Panc1 (cell line): ENCODE results near the gene TMEM81. TPM values are rescaled to one million over a fixed set of nuclear protein-coding genes. Genes with fewer than 3 reads are reported as not detected.

ENCODE experiments used
- ATAC-seq: fragments of 200-7000 bp; cut with Tn5 transposase; 2 replicates; pipeline ENCODE4 v1.9.1; 2020; ENCODE audit warnings: mild to moderate bottlenecking, moderate library complexity
- BruUV-seq: library from RNA; stranded (reverse); fragments of 400-500 nt; replicated peaks from 2 replicates; lab custom pipeline; 2021; lab: Mats Ljungman, UMichigan
- CTCF ChIA-PET: fragments of 300-600 bp; sonication (Branson Sonifier 250); formaldehyde crosslinking; loops from one replicate; lab custom pipeline; 2022; ENCODE audit warnings: antibody characterized with exemption; lab: Charles Lee
- POLR2A ChIA-PET: fragments of 300-600 bp; sonication (Branson Sonifier 250); formaldehyde crosslinking; loops from one replicate; lab custom pipeline; 2022; ENCODE audit warnings: antibody characterized with exemption; lab: Charles Lee
- DNase-seq: peaks from one replicate; pipeline ENCODE4 v3.0.0-alpha.2; 2010; ENCODE audit warnings: low read depth, low spot score
- H3K27ac ChIP-seq: 2 replicates; pipeline ENCODE4 v1.5.1; 2011; ENCODE audit warnings: mild to moderate bottlenecking, low read length, inconsistent platforms
- H3K27me3 ChIP-seq: fragments of 200-500 bp; sonication (Bioruptor generic); 2 replicates; pipeline ENCODE4 v1.6.0; 2014; ENCODE audit warnings: low read length, inconsistent platforms; ENCODE audit not compliant: control insufficient read depth, insufficient read depth
- H3K36me3 ChIP-seq: fragments of 200-500 bp; sonication (Bioruptor generic); 2 replicates; pipeline ENCODE4 v1.5.1; 2014; ENCODE audit warnings: inconsistent platforms, mild to moderate bottlenecking, low read length, moderate library complexity; ENCODE audit not compliant: control insufficient read depth, insufficient read depth
- H3K4me1 ChIP-seq: 2 replicates; pipeline ENCODE4 v1.5.1; 2011; ENCODE audit warnings: inconsistent platforms, mild to moderate bottlenecking, low read length, moderate library complexity; ENCODE audit not compliant: control insufficient read depth, insufficient read depth
- H3K4me3 ChIP-seq, 2 experiments: 2 replicates each; pipeline ENCODE4 v1.5.1; 2011 to 2012; ENCODE audit warnings: low read depth in 2 of 2, low read length in 2 of 2, mild to moderate bottlenecking in 2 of 2, inconsistent platforms in 1 of 2, moderate library complexity in 1 of 2
- H3K9me3 ChIP-seq: fragments of 200-500 bp; sonication (Bioruptor generic); 2 replicates; pipeline ENCODE4 v1.5.1; 2014; ENCODE audit warnings: low read depth, mild to moderate bottlenecking, inconsistent platforms, low read length, moderate library complexity; ENCODE audit not compliant: control insufficient read depth, insufficient read depth
- POLR2AphosphoS5 ChIP-seq: IDR thresholded peaks from 2 replicates; pipeline ENCODE4 v1.6.1; 2012; ENCODE audit warnings: mild to moderate bottlenecking, low read depth, low read length, moderate library complexity
- SIN3A ChIP-seq: IDR thresholded peaks from 2 replicates; pipeline ENCODE4 v1.6.1; 2012; ENCODE audit warnings: low read depth, mild to moderate bottlenecking, low read length, moderate library complexity, borderline replicate concordance; ENCODE audit not compliant: insufficient read depth
- TCF7L2 ChIP-seq: IDR thresholded peaks from 2 replicates; pipeline ENCODE4 v1.6.1; 2011; ENCODE audit warnings: mild to moderate bottlenecking, low read depth, low read length, inconsistent platforms
- in situ Hi-C: cut with HindIII; loops from 2 replicates; pipeline ENCODE4 v1.10.0; 2016; ENCODE audit warnings: low sequenced_read_pairs, low pct_unique_long_range_greater_than_20kb
- intact Hi-C: fragments of 100-400 bp; cut with micrococcal nuclease; formaldehyde crosslinking; loops from one replicate; pipeline ENCODE4 v1.10.0; 2022; ENCODE audit not compliant: unreplicated experiment
- total RNA-seq: library from RNA; stranded (reverse); gene quantifications from one replicate; pipeline ENCODE4 v1.2.1, GENCODE V29; 2021; ENCODE audit not compliant: unreplicated experiment
- TF ChIP-seq, protein P1 (sequence below), 2 experiments: IDR thresholded peaks; 2 replicates each; pipeline ENCODE4 v1.6.1; 2011 to 2012; ENCODE audit warnings: low read depth in 2 of 2, control low read depth in 1 of 2, low read length in 1 of 2, mild to moderate bottlenecking in 1 of 2, moderate library complexity in 1 of 2; ENCODE audit not compliant: insufficient read depth in 1 of 2
- TF ChIP-seq, protein P2 (sequence below): fragments of 450-650 bp; IDR thresholded peaks from 2 replicates; pipeline ENCODE4 v1.5.1; 2017; ENCODE audit warnings: mild to moderate bottlenecking

Gene TMEM81
- total RNA-seq, 1 experiment from 2014 or later: 4.0 TPM

DNA sequence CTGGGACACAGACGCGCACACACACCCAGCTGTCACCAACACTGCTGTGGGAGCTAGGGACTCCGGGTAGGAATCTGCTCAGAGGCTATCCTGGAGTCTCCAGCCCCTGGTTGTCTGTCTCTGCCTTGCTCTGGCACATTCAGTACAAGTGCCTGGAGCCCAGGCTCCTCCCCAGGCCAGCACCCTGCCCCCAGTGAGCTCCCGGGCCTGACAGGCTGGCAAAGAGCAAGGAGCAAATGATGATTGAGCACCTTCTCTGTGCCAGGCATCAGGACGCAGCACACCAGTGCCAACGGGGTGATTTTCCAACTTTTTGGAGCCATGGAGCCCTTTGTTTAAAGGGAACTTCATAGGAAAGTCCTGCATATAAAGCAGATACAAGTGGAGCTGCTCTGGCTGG lies 34.8 kb downstream of the TMEM81 start:
- no peak overlapping the region for H3K4me3 ChIP-seq
- H3K27me3 ChIP-seq: peaks cover 11% of the 10 kb centered on the region; the same call in 1 of the 2 replicates
- intact Hi-C loops (no loop called here), in situ Hi-C loops (no loop called here)
- BruUV-seq: no TSS peak
- H3K4me1 ChIP-seq: no peaks in the 10 kb centered on the region
- ChIA-PET CTCF (interaction anchor here (0.6 to 1.1 kb wide), 2 partner anchors 12 to 107 kb away, joined by 3 read pairs; no protein-coding TSS in a partner anchor), POLR2A (no interaction called here)
- H3K36me3 ChIP-seq: no peaks in the 10 kb centered on the region
- TF ChIP-seq, protein P1, sequence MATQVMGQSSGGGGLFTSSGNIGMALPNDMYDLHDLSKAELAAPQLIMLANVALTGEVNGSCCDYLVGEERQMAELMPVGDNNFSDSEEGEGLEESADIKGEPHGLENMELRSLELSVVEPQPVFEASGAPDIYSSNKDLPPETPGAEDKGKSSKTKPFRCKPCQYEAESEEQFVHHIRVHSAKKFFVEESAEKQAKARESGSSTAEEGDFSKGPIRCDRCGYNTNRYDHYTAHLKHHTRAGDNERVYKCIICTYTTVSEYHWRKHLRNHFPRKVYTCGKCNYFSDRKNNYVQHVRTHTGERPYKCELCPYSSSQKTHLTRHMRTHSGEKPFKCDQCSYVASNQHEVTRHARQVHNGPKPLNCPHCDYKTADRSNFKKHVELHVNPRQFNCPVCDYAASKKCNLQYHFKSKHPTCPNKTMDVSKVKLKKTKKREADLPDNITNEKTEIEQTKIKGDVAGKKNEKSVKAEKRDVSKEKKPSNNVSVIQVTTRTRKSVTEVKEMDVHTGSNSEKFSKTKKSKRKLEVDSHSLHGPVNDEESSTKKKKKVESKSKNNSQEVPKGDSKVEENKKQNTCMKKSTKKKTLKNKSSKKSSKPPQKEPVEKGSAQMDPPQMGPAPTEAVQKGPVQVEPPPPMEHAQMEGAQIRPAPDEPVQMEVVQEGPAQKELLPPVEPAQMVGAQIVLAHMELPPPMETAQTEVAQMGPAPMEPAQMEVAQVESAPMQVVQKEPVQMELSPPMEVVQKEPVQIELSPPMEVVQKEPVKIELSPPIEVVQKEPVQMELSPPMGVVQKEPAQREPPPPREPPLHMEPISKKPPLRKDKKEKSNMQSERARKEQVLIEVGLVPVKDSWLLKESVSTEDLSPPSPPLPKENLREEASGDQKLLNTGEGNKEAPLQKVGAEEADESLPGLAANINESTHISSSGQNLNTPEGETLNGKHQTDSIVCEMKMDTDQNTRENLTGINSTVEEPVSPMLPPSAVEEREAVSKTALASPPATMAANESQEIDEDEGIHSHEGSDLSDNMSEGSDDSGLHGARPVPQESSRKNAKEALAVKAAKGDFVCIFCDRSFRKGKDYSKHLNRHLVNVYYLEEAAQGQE (IDR thresholded peaks at IDR 0.05; ENCODE audit: insufficient read depth in 1 of 2, low read depth in 2 of 2, low read length in 1 of 2): no peak
- TF ChIP-seq, protein P2, sequence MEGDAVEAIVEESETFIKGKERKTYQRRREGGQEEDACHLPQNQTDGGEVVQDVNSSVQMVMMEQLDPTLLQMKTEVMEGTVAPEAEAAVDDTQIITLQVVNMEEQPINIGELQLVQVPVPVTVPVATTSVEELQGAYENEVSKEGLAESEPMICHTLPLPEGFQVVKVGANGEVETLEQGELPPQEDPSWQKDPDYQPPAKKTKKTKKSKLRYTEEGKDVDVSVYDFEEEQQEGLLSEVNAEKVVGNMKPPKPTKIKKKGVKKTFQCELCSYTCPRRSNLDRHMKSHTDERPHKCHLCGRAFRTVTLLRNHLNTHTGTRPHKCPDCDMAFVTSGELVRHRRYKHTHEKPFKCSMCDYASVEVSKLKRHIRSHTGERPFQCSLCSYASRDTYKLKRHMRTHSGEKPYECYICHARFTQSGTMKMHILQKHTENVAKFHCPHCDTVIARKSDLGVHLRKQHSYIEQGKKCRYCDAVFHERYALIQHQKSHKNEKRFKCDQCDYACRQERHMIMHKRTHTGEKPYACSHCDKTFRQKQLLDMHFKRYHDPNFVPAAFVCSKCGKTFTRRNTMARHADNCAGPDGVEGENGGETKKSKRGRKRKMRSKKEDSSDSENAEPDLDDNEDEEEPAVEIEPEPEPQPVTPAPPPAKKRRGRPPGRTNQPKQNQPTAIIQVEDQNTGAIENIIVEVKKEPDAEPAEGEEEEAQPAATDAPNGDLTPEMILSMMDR: no peak
- TF ChIP-seq SIN3A: no peak
- no peak for TF ChIP-seq TCF7L2
- TF ChIP-seq POLR2AphosphoS5: no peak
- H3K27ac ChIP-seq: no peak overlapping the region
- ATAC-seq (peak; percentile 53), DNase-seq (no peak)
- H3K9me3 ChIP-seq: no peaks in the 10 kb centered on the region

- no peak for ATAC-seq
- BruUV-seq: no TSS peak
Observed at GRCh38 chr1:205048382-205048781, 35.9 kb downstream of the TMEM81 start.

More at GRCh38 chr1:205048382-205048781, 35.9 kb downstream of the TMEM81 start:
- POLR2A ChIA-PET: no interaction called here
- Histone ChIP-seq H3K4me3 (no peak overlapping the region), H3K27me3 (peaks cover 15% of the 10 kb centered on the region; the same call in 1 of the 2 replicates), H3K27ac (no peak overlapping the region), H3K4me1 (no peaks in the 10 kb centered on the region), H3K36me3 (no peaks in the 10 kb centered on the region), H3K9me3 (no peaks in the 10 kb centered on the region)
- in situ Hi-C loops: no loop called here
- intact Hi-C loops: no loop called here
- TF ChIP-seq TCF7L2: no peak
- no peak for TF ChIP-seq POLR2AphosphoS5
- no peak for TF ChIP-seq SIN3A
- TF ChIP-seq, protein P2: no peak
- TF ChIP-seq, protein P1 (IDR thresholded peaks at IDR 0.05; ENCODE audit: insufficient read depth in 1 of 2, low read depth in 2 of 2, low read length in 1 of 2): no peak
- DNase-seq: no peak
- CTCF ChIA-PET: interaction anchor here (0.6 to 1.1 kb wide), 2 partner anchors 14 to 52 kb away, joined by 3 read pairs; no protein-coding TSS in a partner anchor
